ENCODE results near the gene OR8S1.
"Not testable (repeated sequence)": the region's sequence is repeated elsewhere in the genome, so short reads cannot be mapped to it uniquely, and the experiment has no call there.

OR8S1 gene, protein sequence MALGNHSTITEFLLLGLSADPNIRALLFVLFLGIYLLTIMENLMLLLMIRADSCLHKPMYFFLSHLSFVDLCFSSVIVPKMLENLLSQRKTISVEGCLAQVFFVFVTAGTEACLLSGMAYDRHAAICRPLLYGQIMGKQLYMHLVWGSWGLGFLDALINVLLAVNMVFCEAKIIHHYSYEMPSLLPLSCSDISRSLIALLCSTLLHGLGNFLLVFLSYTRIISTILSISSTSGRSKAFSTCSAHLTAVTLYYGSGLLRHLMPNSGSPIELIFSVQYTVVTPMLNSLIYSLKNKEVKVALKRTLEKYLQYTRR

DNA sequence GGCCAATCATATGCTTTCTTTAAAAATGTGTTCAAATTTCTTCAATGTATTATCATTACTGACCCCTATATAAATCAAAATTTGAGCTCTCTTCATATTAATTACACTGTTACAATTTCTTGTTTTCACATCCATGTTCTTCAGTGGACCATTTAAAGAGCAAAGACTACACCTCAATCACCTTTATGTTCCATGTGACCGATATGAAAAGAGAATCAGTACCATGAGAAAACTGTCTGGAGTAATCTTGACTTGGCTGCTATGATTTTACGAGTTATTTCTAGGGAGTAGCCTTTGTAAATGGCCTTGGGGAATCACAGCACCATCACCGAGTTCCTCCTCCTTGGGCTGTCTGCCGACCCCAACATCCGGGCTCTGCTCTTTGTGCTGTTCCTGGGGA lies at the start of gene OR8S1:
TSS of gene OR8S1 (plus strand) at position 301 of the 400 bp plus-strand sequence. CDS start at position 301, 0 bp downstream.
- DNase-seq: no peak

DNA sequence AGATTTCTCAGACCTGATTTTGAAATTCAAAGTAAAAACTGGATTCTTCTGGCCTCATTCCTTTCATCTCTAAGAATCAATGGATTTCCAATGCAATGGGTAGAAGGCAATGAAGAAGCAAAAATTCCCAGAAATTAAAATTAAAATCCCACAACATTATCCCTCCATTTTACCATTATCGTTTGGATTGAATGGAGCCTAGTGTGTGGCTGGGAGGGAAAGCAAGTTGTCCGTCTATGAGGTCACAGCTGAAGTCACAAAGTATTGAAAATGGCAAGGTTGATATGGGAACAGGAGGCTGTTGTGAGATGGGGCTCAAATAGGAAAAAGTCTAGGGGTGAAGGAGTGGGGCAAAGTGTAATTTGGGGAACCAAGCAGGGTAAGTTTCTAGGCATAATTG lies 43.2 kb upstream of the OR8S1 start, which contains the start of gene C12orf54:
TSS of gene C12orf54 (plus strand) at position 301 of the 400 bp plus-strand sequence. CDS start 799 bp downstream, outside the sequence.
- no peak for DNase-seq

DNA sequence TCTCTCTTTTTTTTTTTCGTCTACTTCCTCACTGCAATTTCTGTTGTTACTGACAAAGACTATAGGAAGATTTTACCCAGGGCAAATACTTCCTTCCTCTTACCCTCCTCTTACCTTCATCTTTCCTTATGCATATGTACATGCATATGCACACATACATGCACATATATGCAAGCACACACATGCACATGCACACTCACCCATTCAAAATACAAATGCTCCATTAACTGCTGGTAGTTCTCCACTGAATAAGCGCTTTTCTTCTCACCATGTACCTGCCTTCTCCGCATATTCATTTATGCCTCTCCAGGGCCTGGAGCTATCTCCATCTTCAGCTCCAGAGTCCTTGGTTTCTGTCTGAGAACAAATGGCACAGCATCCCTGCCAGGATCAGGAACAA lies 42.5 kb upstream of the OR8S1 start:
- DNase-seq: no peak

DNA sequence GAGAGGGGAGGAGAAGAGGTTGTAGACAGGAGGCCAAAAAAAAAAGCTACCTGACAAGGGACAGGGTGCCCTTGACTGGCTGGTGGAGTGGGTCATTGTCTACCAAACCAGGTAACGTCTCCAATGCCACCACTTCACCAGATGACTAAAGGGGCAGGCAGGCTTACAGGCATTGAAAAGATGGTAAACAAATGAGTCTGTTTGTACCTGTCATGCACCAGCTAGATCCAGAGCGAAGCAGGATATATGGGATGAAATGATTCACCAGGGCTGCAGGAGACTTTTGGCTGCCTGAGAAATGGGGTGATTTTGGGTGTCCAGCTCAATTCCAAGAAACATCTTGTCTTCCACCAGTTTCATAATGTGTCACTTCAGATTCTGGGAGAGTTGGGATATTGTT lies 39.2 kb upstream of the OR8S1 start:
- DNase-seq: peak; percentile 24

DNA sequence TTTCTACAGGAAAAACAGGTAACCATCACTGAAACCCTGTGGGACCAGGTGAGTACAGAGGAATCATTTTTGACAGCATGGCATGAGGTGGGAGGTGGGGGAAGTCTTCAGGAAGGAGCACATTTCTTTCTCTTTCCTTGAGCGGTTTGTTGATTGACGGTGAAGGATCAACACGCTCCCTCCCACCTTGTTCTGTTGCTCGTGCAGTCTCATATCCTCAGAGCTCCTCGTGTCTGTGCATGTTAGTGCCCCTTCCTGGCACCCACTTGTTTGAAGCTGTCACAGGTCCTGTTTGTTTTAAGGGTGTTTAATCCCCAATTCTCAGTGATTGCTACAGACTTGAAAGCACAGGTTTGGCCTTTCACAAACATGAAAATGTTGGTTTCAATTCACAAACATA lies 38.8 kb upstream of the OR8S1 start:
- no peak for DNase-seq

DNA sequence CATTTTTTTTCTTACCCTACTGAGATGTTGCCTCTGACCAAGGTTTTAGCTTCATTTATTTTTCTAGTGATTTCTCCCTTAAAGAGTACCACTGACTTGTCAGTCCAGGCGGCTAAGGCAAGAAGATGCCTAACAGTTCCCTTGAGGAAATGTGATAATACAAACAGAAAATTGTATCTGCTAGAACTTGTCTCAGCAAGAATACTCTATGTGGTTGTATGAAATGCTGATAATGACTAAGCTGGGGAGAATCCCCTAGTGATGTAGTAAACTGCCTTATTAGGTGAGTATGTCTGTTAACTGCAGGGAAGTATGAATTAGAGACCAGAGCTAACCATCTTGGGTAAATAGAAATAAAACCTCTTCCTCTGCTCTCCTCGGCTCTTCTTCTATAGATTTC lies 36.4 kb upstream of the OR8S1 start:
- DNase-seq: no peak

DNA sequence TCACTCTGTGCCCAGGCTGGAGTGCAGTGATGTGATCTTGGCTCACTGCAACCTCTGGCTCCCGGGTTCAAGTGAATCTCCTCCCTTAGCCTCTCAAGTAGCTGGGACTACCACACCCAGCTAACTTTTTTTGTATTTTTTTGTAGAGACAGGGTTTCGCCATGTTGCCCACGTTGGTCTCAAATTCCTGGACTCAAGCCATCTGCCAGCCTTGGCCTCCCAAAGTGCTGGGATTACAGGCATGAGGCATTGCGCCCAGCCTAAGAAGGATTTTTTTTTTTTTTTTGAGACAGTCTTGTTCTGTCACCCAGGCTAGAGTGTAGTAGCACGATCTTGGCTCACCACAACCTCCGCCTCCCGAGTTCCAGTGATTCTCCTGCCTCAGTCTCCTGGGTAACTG lies 36.0 kb upstream of the OR8S1 start:
- not testable (repeated sequence) for DNase-seq

DNA sequence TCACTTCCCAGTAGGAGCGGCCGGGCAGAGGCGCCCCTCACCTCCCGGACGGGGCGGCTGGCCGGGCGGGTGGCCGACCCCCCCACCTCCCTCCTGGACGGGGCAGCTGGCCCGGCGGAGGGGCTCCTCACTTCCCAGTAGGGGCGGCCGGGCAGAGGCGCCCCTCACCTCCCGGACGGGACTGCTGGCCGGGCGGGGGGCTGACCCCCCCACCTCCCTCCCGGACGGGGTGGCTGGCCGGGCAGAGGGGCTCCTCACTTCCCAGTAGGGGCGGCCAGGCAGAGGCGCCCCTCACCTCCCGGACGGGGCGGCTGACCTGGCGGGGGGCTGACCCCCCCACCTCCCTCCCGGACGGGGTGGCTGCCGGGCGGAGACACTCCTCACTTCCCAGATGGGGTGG lies 25.2 kb upstream of the OR8S1 start:
- not testable (repeated sequence) for DNase-seq

DNA sequence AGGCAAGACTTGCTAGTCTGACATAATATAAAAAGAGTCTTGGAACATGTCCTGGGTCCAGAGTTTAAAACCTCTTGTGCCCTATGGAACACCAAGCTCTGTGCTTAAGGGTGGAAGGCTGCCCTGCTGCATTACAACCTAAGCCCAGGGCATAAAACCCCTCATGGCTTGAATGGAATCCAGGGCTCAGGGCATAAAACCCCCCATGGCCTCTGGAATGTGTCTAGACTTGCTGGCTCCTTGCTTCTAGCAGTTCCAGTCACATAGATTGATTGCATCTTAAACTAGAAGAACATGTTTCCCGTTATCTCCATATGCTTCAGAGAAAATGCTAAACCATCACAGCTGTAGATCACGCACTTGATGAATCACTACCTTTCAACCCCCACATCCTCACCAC lies 18.6 kb upstream of the OR8S1 start:
- DNase-seq: not testable (repeated sequence)

DNA sequence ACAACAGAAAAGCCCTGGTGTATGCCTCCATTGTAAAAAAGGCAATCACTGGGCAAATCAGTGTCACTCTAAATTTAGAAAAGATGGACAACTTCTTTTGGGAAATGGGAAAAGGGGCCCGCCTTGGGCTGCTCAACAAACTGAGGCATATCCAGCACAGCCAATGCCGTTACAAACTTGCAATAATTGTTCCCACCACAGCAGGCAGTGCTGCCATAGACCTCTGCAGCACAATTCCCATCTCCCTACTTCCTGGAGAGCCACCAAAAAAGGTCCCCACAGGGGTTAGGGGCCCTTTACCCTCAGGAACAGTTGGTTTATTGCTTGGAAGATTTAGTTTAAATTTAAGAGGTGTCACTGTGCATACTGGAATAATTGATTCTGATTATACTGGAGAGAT lies 16.4 kb upstream of the OR8S1 start:
- DNase-seq: no peak

DNA sequence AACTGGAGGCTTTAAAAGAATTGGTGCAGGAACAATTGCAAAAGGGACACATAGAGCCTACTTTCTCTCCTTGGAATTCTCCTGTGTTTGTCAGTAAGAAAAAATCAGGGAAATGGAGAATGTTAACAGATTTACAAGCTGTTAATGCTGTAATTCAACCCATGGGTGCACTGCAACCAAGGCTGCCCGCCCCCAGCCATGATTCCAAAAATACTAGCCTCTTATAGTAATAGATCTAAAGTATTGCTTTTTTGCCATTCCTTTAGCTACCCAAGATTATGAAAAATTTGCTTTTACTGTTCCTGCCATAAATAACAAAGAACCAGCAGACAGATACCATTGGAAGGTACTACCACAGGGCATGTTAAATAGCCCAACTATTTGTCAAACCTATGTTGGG lies 15.3 kb upstream of the OR8S1 start:
- DNase-seq: no peak

DNA sequence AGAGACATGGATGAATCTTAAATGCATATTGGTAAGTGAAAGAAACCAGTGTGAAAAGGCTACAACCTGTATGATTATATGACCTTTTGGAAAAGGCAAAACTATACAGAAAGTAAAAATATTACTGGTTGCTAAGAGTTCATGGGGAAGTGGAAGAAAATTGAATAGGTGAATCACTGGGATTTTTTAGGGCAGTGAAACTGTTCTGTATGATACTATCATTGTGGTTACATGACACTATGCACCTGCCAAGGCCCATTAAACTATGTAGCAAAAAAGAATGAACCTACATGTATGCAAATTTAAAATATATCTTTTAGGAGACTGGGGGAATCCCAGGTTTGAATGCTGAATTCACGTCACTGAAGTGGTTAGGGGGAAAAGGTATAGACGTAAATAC lies 12.6 kb upstream of the OR8S1 start:
- DNase-seq: no peak

DNA sequence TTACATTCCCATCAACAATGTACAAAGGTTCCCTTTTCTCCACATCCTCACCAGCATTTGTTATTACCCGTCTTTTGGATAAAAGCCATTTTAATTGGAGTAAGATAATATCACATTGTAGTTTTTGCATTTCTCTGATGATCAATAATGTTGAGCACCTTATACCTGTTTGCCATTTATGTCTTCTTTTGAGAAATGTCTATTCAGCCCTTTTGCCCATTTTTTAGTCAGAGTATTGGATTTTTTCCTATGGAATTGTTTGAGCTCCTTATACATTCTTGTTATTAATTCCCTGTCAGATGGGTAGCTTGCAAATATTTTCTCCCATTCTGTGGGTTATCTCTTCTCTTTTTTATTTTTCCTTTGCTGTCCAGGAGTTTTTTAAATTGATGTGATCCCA lies 10.7 kb upstream of the OR8S1 start:
- no peak for DNase-seq

DNA sequence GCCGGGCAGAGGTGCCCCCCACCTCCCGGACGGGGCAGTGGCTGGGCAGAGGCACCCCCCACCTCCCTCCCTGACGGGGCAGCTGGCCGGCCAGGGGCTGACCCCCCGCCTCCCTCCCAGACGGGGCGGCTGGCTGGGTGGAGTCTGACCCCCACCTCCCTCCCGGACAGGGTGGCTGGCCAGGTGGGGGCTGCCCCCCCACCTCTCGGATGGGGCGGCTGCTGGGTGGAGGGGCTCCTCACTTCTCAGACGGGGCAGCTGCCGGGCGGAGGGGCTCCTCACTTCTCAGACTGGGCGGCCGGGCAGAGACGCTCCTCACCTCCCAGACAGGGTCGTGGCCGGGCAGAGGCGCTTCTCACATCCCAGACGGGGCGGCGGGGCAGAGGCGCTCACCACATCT lies 5.1 kb upstream of the OR8S1 start:
- not testable (repeated sequence) for DNase-seq

DNA sequence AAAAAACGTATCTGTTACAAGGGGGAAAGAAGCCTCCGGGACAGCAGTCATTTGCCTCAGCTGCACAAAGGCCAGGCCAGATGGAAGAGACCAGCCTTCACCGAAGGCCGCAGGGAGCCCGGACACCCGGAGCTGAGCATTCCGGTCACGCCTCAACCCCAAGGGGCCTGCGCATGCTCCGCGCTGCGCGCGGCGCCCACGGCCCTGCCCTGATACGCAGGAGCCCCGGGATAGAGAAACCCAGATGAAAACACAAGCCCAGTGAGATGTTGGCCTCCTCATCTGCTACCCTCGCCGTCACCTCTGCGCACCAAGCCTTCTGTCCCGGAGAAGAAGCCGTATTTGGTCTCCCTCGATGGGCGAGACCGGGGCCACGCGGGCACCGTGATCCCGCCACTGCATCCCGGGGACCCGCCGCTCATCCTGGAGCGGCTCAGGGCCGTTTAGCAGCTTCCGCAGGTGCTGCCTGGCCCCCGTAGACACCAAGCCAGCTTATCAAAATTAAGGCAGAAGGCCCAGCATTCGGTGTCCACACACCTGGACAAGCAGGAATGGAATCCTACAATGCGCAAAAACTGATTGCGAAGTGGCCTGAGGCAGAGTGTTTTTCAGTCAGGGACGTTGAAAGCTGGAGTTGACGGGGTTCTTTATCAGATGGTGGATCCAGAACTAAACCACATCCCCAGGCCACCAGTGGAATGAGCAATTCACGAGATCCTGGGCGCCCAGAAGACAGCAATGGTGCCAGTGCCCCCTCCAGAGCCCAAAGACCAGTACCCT lies 2.6 kb downstream of the OR8S1 start:
- DNase-seq: no peak

DNA sequence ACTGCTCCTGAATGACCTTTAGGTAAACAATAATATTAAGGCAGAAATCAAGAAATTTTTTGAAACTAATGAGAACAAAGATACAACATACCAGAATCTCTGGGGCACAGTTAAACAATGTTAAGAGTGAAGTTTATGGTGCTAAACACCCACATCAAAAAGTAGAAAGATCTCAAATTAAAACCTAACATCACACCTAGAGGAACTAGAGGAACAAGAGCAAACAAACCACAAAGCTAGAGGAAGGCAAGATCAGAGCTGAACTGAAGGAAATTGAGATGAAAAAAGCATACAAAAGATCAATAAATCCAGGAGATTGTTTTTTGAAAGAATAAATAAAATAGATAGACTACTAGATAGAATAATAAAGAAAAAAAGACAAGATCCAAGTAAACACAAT lies 7.2 kb downstream of the OR8S1 start:
- no peak for DNase-seq

DNA sequence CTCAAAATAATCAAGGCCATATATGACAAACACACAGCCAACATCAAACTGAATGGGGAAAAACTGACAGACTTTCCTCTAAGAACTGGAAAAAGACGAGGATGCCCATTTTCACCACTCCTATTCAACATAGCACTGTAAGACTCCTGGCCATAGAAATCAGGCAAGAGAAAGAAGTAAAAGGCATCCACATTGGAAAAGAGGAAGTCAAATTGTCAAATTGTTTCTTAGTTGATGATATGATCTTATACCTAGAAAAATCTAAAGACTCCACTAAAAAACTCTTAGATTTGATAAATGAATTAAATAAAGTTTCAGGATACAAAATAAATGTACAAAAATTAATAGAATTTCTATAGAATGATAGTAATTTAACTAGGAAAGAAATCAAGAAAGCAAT lies 11.2 kb downstream of the OR8S1 start:
- DNase-seq: no peak

DNA sequence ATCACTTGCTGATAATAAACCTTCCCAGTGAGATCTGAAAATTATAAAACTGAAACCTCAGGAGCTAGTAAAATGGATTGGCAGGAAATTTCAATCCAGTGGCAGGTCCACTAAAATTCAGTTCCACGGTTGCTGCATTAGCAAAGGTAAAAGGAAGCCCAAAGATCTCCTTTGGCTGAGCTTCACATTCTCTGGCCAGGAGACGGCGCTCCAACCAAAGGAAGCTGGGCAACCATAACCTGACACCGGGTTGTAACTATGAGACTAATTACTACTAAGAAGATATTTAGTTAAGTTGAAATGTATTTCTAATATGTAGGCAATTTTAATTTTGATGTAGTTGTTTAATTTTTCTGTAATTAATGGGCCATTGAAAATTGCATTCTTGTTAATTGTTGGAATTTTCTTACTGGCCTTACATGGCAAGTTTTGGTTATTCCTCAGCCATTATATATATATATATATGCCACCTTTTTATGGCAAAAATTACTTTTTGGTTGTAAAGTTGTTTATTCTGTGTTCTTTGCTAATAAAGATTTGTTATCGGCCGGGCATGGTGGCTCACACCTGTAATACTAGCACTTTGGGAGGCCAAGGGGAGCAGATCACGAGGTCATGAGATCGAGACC lies 17.0 kb downstream of the OR8S1 start:
- peak; percentile 17 for DNase-seq

DNA sequence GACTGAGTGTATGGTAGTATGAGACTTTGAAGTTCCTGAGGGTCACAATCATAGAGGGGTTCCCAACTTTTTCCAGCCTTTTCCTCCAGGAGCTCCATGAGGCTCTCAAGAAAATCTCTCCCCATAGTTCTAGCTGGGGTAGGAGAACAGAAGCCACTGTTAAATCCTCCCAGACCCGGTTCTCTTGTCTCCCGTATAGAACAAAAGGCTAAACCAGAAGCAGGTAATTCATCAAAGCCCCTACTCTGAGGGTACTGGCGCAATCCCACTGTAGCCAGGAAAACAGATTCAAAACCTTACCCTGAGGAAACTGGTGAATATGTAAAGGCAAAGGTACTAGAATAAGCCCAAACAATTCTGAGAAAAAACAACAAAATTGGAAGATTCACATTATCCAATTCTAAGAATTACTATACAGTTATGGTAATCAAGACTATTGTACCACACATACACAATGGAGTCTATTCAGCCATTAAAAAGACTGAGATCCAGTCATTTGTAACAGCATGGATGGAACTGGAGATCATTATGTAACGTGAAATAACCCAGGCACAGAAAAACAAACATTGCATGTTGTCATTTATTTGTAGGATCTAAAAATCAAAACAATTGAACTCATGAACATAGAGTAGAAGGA lies 20.5 kb downstream of the OR8S1 start:
- no peak for DNase-seq

DNA sequence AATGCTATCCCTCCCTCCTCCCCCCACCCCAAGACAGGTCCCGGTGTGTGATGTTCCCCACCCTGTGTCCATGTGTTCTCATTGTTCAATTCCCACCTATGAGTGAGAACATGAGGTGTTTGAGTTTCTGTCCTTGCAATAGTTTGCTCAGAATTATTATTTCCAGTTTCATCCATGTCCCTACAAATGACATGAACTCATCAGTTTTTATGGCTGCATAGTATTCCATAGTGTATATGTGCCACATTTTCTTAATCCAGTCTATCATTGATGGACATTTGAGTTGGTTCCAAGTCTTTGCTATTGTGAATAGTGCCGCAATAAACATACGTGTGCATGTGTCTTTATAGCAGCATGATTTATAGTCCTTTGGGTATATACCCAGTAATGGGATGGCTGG lies 21.6 kb downstream of the OR8S1 start:
- not testable (repeated sequence) for DNase-seq

DNA sequence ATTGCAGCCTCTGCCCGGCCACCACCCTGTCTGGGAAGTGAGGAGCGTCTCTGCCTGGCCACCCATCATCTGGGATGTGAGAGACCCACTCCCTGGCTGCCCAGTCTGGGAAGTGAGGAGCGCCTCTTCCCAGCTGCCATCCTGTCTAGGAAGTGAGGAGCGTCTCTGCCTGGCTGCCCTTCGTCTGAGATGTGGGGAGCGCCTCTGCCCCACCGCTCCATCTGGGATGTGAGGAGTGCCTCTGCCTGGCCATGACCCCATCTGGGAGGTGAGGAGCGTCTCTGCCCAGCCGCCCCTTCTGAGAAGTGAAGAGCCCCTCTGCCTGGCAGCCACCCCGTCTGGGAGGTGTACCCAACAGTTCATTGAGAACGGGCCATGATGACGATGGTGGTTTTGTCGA lies 26.2 kb downstream of the OR8S1 start:
- not testable (repeated sequence) for DNase-seq

DNA sequence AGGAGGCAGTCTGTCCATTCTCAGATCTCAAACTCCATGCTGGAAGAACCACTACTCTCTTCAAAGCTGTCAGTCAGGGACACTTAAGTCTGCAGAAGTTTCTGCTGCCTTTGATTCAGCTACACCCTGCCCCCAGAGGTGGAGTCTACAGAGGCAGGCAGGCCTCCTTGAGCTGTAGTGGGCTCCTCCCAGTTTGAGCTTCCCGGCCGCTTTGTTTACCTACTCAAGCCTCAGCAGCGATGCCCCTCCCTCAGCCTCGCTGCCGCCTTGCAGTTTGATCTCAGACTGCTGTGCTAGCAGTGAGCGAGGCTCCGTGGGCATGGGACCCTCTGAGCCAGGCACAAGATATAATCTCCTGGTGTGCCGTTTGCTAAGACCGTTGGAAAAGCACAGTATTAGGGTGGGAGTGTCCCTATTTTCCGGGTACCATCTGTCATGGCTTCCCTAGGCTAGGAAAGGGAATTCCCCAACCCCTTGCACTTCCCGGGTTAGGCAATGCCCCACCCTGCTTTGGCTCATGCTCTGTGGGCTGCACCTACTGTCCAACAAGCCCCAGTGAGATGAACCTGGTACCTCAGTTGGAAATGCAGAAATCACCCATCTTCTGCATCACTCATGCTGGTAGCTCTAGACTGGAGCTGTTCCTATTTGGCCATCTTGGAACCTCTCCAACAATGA lies 28.4 kb downstream of the OR8S1 start:
- DNase-seq: not testable (repeated sequence)

DNA sequence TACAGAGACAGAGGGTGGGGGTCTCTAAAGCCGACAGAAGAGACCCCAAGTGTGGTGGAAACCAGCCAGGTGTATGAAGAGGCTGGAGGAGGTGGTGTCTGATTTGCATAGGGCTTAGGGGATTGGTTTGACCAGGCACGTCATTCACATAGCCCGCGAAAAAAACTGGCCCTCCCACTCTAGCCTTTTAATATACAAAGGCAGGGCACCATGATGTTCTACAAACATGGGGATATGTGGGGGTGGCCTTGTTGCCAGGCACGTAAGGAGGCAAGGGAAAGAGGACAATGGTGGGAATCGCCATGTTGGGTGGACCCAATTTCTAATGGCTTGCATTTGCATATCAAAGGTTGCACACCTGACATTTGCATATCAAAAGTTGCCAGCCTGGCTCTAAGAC lies 31.2 kb downstream of the OR8S1 start:
- no peak for DNase-seq

Measured in NCI-H2029 (cell line).